Testis (tissue), 3 donors: ENCODE results near the gene SH3RF1. TPM values are rescaled to one million over a fixed set of nuclear protein-coding genes. Genes with fewer than 3 reads are reported as not detected.

Source experiments
- DNase-seq: peaks from one replicate; pipeline ENCODE4 v3.0.0-alpha.2; 2019
- H3K27ac ChIP-seq, 2 donors: fragments of 200-600 bp; sonication (generic); one replicate each; pipeline ENCODE4 v1.5.1; 2019
- H3K27me3 ChIP-seq: fragments of 200-600 bp; sonication (generic); one replicate; pipeline ENCODE4 v1.5.1; 2019
- H3K36me3 ChIP-seq: fragments of 200-600 bp; sonication (generic); one replicate; pipeline ENCODE4 v1.5.1; 2017; ENCODE audit warnings: low read depth; ENCODE audit errors: missing control alignments
- H3K4me1 ChIP-seq: fragments of 200-600 bp; sonication (generic); one replicate; pipeline ENCODE4 v1.5.1; 2019
- H3K4me3 ChIP-seq, 2 donors: fragments of 200-600 bp; sonication (generic); one replicate each; pipeline ENCODE4 v1.5.1; 2017 to 2019
- H3K9me3 ChIP-seq: fragments of 200-600 bp; sonication (generic); one replicate; pipeline ENCODE4 v1.5.1; 2017
- POLR2A ChIP-seq: fragments of 450-650 bp; IDR thresholded peaks from one replicate; pipeline ENCODE4 v1.6.1; 2017; ENCODE audit warnings: antibody characterized with exemption, mild to moderate bottlenecking, moderate library complexity
- WGBS, 2 donors: methylation state at CpG; one replicate each; pipeline ENCODE4 v1.1.5; 2018; 5-methylcytosine and 5-hydroxymethylcytosine counted together
- intact Hi-C: fragments of 100-400 bp; cut with DNase I; formaldehyde crosslinking; loops from one replicate; pipeline ENCODE4 v1.15.1; 2023; ENCODE audit warnings: low total_unique reads
- polyA plus RNA-seq: library from polyadenylated mRNA; stranded (reverse); fragments of 350-450 nt; fragmentation: Illumina TruSeq; extraction: RNeasy Lipid Tissue Mini Kit (QIAGEN cat#74804); gene quantifications from one replicate; pipeline ENCODE4 v1.2.3, GENCODE V29; 2014; ENCODE audit warnings: low read depth, low replicate concordance; ENCODE audit not compliant: insufficient read depth
- total RNA-seq, 2 donors: library from RNA; depleted of rRNA; stranded (reverse); fragments of >200 nt; gene quantifications; one replicate each; pipeline ENCODE4 v1.2.3, GENCODE V29; 2016
- TF ChIP-seq, protein P1 (sequence below), 3 experiments: fragments of 450-650 bp in 2 of 3; fragments of 200-600 bp in 1 of 3; sonication (generic) in 1 of 3; IDR thresholded peaks; one replicate each; pipeline ENCODE4 v1.5.1; 2016 to 2019; ENCODE audit warnings: antibody characterized with exemption in 3 of 3, mild to moderate bottlenecking in 2 of 3, moderate library complexity in 1 of 3

Gene SH3RF1
- total and polyA plus RNA-seq, 3 donors from 2014 or later, result 15.1 to 38.9 (median 26.4) TPM

DNA sequence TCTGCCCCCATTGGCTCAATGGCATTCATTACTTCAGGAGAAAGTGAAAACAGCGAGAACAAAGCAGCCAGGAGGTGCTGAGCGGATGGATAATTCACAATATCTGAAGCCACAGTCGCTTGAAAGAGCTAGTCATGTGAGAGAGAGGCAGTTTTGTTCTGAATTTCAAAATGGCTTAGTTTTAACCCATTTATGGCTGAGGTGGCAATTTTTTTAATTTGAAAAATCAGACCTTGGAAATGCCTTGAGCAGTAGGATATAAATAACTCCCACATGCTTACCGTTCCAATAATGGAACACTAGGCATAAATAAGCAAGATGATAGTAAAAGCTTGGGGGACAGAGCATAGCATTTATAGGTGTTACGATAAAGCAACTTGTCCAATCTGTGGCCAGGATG, 203.8 kb downstream of the SH3RF1 start:
- Histone ChIP-seq H3K27ac (no peak overlapping the region), H3K4me3 (no peak overlapping the region), H3K9me3 (no peaks in the 10 kb centered on the region), H3K4me1 (peaks cover 12% of the 10 kb centered on the region), H3K27me3 (no peaks in the 10 kb centered on the region), H3K36me3 (no peaks in the 10 kb centered on the region)
- DNase-seq, result no peak
- TF ChIP-seq, protein P1, sequence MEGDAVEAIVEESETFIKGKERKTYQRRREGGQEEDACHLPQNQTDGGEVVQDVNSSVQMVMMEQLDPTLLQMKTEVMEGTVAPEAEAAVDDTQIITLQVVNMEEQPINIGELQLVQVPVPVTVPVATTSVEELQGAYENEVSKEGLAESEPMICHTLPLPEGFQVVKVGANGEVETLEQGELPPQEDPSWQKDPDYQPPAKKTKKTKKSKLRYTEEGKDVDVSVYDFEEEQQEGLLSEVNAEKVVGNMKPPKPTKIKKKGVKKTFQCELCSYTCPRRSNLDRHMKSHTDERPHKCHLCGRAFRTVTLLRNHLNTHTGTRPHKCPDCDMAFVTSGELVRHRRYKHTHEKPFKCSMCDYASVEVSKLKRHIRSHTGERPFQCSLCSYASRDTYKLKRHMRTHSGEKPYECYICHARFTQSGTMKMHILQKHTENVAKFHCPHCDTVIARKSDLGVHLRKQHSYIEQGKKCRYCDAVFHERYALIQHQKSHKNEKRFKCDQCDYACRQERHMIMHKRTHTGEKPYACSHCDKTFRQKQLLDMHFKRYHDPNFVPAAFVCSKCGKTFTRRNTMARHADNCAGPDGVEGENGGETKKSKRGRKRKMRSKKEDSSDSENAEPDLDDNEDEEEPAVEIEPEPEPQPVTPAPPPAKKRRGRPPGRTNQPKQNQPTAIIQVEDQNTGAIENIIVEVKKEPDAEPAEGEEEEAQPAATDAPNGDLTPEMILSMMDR (IDR thresholded peaks at IDR 0.05), result no peak
- TF ChIP-seq POLR2A, result no peak
- intact Hi-C loops, result no loop called here
- 90 to 91% methylated on average over 5 of the region's 5 CpGs for WGBS, 2 donors

DNA sequence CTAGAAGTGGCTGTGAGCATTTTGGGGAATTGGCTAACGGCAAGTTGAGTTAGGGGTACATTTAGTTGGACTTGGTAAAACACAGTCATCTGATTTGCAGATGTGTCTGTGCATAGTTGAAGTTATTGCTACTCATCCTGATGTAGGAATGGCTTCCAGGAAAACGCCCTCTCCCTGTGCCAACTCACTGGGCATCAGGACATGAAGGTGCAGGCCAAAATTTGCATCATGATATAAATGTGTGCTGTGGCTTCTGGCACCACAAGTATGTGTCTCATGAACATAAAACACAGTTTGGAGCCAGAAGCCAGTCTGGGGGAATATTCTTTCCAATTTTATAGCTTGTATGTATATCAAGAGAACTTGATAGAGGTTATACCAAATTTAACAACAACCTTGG, 206.5 kb downstream of the SH3RF1 start:
- no peaks in the 10 kb centered on the region for H3K9me3 ChIP-seq
- 91% methylated on average over 2 of the region's 2 CpGs for WGBS, 2 donors
- no peak for TF ChIP-seq POLR2A
- TF ChIP-seq, protein P1 (IDR thresholded peaks at IDR 0.05), result no peak
- intact Hi-C loops, result no loop called here
- H3K36me3 ChIP-seq, result no peaks in the 10 kb centered on the region
- no peak for DNase-seq
- H3K4me1 ChIP-seq, result peaks cover 12% of the 10 kb centered on the region
- H3K4me3 ChIP-seq, result no peak overlapping the region
- no peaks in the 10 kb centered on the region for H3K27me3 ChIP-seq
- no peak overlapping the region for H3K27ac ChIP-seq

DNA sequence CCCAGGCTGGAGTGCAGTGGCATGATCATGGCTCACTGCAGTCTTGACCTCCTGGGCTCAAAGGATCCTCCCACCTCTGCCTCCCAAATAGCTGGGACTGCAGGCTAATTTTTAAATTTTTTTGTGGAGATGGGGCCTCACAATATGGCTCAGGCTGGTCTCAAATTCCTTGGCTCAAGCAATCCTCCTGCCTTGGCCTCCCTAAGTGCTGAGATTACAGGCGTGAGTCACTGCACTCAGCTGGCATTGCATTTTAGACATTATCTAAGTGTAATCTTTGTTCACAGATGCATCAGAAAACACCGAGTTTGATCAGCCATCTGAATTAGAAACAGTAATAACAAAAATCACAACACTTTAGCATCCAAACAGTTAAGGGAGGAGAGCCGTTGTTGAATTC, 207.3 kb downstream of the SH3RF1 start:
- peak overlapping the region; percentile 55 to 76 for H3K27ac ChIP-seq
- DNase-seq, result no peak

DNA sequence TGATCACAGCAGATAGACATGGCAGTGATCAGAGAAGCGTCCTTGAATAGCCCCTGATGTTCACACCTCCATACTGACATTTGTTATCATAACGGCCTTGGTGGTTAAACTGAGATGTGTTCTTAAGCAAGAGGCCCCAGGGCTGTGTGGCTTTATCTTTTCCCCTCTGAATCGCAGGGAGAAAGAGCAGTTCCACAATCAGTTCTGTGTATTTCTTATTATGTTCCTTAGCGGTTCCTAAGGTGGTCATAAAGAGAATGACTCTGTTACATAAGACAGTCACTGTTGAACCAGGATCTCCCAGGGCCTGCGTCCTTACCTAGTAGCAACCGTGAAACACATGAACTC, 207.9 kb downstream of the SH3RF1 start:
- intact Hi-C loops, result no loop called here

More for the DNA sequence above, 207.3 kb downstream of the SH3RF1 start:
- 62 to 75% methylated on average over 3 of the region's 3 CpGs for WGBS, 2 donors
- TF ChIP-seq POLR2A, result no peak
- TF ChIP-seq, protein P1 (IDR thresholded peaks at IDR 0.05), result no peak
- H3K27me3 ChIP-seq, result no peaks in the 10 kb centered on the region
- H3K9me3 ChIP-seq, result no peaks in the 10 kb centered on the region
- H3K36me3 ChIP-seq, result no peaks in the 10 kb centered on the region
- H3K4me1 ChIP-seq, result peaks cover 12% of the 10 kb centered on the region
- intact Hi-C loops, result no loop called here
- H3K4me3 ChIP-seq, result no peak overlapping the region

DNA sequence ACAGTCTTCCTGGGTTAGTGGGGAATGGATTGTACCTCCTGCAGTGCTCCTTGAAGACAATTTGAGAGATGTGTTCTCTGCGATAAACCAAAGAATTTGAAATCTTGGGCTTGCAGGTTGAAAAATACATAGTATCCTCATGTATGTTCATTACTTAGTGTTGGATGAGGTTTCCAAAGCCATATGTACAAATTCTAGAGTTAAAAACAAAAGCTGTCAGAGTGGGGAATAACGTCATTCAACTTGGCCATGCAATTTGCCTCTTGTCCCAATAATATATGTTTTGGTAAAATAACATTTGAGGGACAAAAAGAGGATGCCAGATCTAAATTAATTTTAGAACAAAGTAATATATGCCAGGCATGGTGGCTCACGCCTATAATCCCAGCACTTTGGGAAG, 209.4 kb downstream of the SH3RF1 start:
- H3K9me3 ChIP-seq, result no peaks in the 10 kb centered on the region
- no peak for DNase-seq
- TF ChIP-seq, protein P1 (IDR thresholded peaks at IDR 0.05), result no peak
- TF ChIP-seq POLR2A, result no peak
- H3K27me3 ChIP-seq, result no peaks in the 10 kb centered on the region
- WGBS, 2 donors, result 86 to 88% methylated on average over 3 of the region's 3 CpGs
- peak overlapping the region in 1 of 2 donors; percentile 76 for H3K27ac ChIP-seq
- no peaks in the 10 kb centered on the region for H3K36me3 ChIP-seq
- intact Hi-C loops, result no loop called here
- H3K4me1 ChIP-seq, result peaks cover 16% of the 10 kb centered on the region
- no peak overlapping the region for H3K4me3 ChIP-seq

More for the DNA sequence above, 207.9 kb downstream of the SH3RF1 start:
- Histone ChIP-seq H3K36me3 (no peaks in the 10 kb centered on the region), H3K27me3 (no peaks in the 10 kb centered on the region), H3K4me1 (peaks cover 12% of the 10 kb centered on the region), H3K27ac (peak overlapping the region; percentile 55 to 76), H3K9me3 (no peaks in the 10 kb centered on the region), H3K4me3 (no peak overlapping the region)
- no peak for TF ChIP-seq POLR2A
- TF ChIP-seq, protein P1 (IDR thresholded peaks at IDR 0.05), result no peak
- WGBS, 2 donors, result 35 to 45% methylated on average over 6 of the region's 6 CpGs
- no peak for DNase-seq
